Heart left ventricle (tissue), 16 donors: ENCODE results near the gene CSTB. TPM values are rescaled to one million over a fixed set of nuclear protein-coding genes. Genes with fewer than 3 reads are reported as not detected.

ENCODE experiments used
- ATAC-seq, 4 donors: fragments of 200-7000 bp; cut with Tn5 transposase; one replicate each; pipeline ENCODE4 v1.9.1; 2020 to 2022; ENCODE audit warnings: moderate library complexity in 4 of 4, mild to moderate bottlenecking in 3 of 4, moderate number of reproducible peaks in 1 of 4
- DNase-seq, 5 donors: peaks; one replicate each; pipeline ENCODE4 v3.0.0-alpha.2; 2020
- H3K27ac ChIP-seq, 12 donors: fragments of 200-600 bp; sonication (generic) in 4 of 12; one replicate each; pipeline versions ENCODE4 v1.5.0 to v1.8.0; 2016 to 2022; ENCODE audit warnings: mild to moderate bottlenecking in 2 of 12
- H3K27me3 ChIP-seq, 9 donors: fragments of 200-600 bp; sonication (generic) in 2 of 9; one replicate each; pipeline versions ENCODE4 v1.5.1 to v1.8.0; 2016 to 2022; ENCODE audit warnings: mild to moderate bottlenecking in 3 of 9
- H3K36me3 ChIP-seq, 9 donors: fragments of 200-600 bp; sonication (generic) in 2 of 9; one replicate each; pipeline versions ENCODE4 v1.5.0 to v1.8.0; 2018 to 2022; ENCODE audit warnings: mild to moderate bottlenecking in 2 of 9
- H3K4me1 ChIP-seq, 12 donors: fragments of 200-600 bp; sonication (generic) in 4 of 12; one replicate each; pipeline versions ENCODE4 v1.5.0 to v1.8.0; 2016 to 2022; ENCODE audit warnings: mild to moderate bottlenecking in 3 of 12
- H3K4me3 ChIP-seq, 12 donors: fragments of 200-600 bp; sonication (generic) in 4 of 12; one replicate each; pipeline versions ENCODE4 v1.5.0 to v1.8.0; 2017 to 2022; ENCODE audit warnings: mild to moderate bottlenecking in 9 of 12, moderate library complexity in 4 of 12
- H3K9me3 ChIP-seq, 12 donors: fragments of 200-600 bp; sonication (generic) in 4 of 12; one replicate each; pipeline versions ENCODE4 v1.5.0 to v1.8.0; 2016 to 2022; ENCODE audit warnings: mild to moderate bottlenecking in 1 of 12
- CTCF ChIP-seq, 12 donors: fragments of 200-600 bp; sonication (generic) in 4 of 12; IDR thresholded peaks; one replicate each; pipeline versions ENCODE4 v1.5.0 to v1.8.0; 2018 to 2022; ENCODE audit warnings: antibody characterized with exemption in 12 of 12, mild to moderate bottlenecking in 5 of 12
- POLR2A ChIP-seq, 2 donors: fragments of 450-650 bp; IDR thresholded peaks; one replicate each; pipeline ENCODE4 v1.6.1; 2017; ENCODE audit warnings: antibody characterized with exemption in 2 of 2, mild to moderate bottlenecking in 2 of 2, moderate library complexity in 2 of 2
- WGBS, 4 donors: extraction: QIAGEN DNeasy Blood & Tissue Kit in 2 of 4; methylation state at CpG; one replicate each; pipeline versions ENCODE4 v1.1.5 to v1.1.7; 2013 to 2018; 5-methylcytosine and 5-hydroxymethylcytosine counted together
- intact Hi-C, 10 donors: fragments of 100-400 bp; cut with DNase I; formaldehyde crosslinking; loops; one replicate each; pipeline versions ENCODE4 v1.11.1 to v1.14.2; 2022
- polyA plus RNA-seq, 2 donors: library from polyadenylated mRNA; stranded (reverse); fragments of 200-250 nt; gene quantifications; one replicate each; pipeline ENCODE4 v1.2.3, GENCODE V29; 2013
- total RNA-seq, 9 donors: library from RNA; depleted of rRNA in 2 of 9; stranded (reverse); fragments of >200 nt in 2 of 9; fragmentation: NEBNext Ultra II Directional in 3 of 9; extraction: Animal tissue kit (Norgen Biotek cat#: 25700) in 3 of 9; gene quantifications; one replicate each; pipeline versions ENCODE4 v1.1.0 to v1.2.4, GENCODE V29; 2016 to 2023
- donor health status: ischemic (EF 13 %, LVEDD 7.1; RV severe dilation, severe dysfunction).
- donor health status: healthy with polysubstance abuse.
- donor health status: DM: no; HTN: yes; CAD: no.
- donor health status: DM: no; HTN: no; CAD: no.
- donor health status: ischemic (EF 25% LVEDD 6.9; RV normal size, moderate dysfunction).
- donor health status: ischemic (EF 25% LVEDD 5.7; RV mildly dilated, moderate dysfunction).
- donor health status: healthy.
- donor health status: DM: yes; HTN: yes; CAD: no.
- donor health status: ischemic (EF 35%, LVEDD 5.7; RV mildly dilated, moderate dysfunction).
- donor health status: nonischemic (EF 11% LVEDD 7.7; RV severe dilation, severe dysfunction).
- donor health status: DM: yes; HTN: yes; CAD: no.
- donor health status: PGD.
- donor health status: ischemic (EF 29% LVEDD 5.4; RV normal size, mild dysfunction).
- donor health status: nonischemic (EF 23%, LVEDD 6.1; RV moderate dilation, normal function).

The CSTB gene
- total and polyA plus RNA-seq, 11 donors, result 7.8 to 77.0 (median 36.1) TPM

GRCh38 chr21:43790010-43790524 is 14.0 kb upstream of the CSTB start:
- DNase-seq (no peak), ATAC-seq (no peak)
- H3K36me3 ChIP-seq, result peaks cover 0 to 42% (median 31%) of the 10 kb centered on the region in 9 donors
- no peaks in the 10 kb centered on the region for H3K9me3 ChIP-seq
- WGBS, 4 donors, result 11 to 20% (median 18%) methylated on average over 13 of the region's 13 CpGs
- H3K27me3 ChIP-seq, result no peaks in the 10 kb centered on the region
- intact Hi-C loops, result loop anchor here in 1 of 10 donors (10.0 kb wide), 1 partner anchor 515 kb away; the partner anchor contains the start of gene PFKL
- H3K4me3 ChIP-seq, result peak overlapping the region; percentile 75 to 97 (median 86)
- peaks cover 0 to 20% (median 13%) of the 10 kb centered on the region in 12 donors for H3K4me1 ChIP-seq
- peak overlapping the region in 6 of 12 donors; percentile 87 to 95 (median 89) for H3K27ac ChIP-seq
- TF ChIP-seq POLR2A (IDR thresholded peaks at IDR 0.05), result no peak
- TF ChIP-seq CTCF (IDR thresholded peaks at IDR 0.05), result no peak

GRCh38 chr21:43789276-43790009 is 13.3 kb upstream of the CSTB start, which contains the start of gene RRP1:
RRP1 (plus strand) TSS chr21:43789577; CDS start chr21:43789630, 53 bp downstream.
- H3K27me3 ChIP-seq, result no peaks in the 10 kb centered on the region
- H3K9me3 ChIP-seq, result no peaks in the 10 kb centered on the region
- H3K36me3 ChIP-seq, result peaks cover 0 to 36% (median 27%) of the 10 kb centered on the region in 9 donors
- peak within 1 kb of the TSS; percentile 75 to 97 (median 86) for H3K4me3 ChIP-seq
- ATAC-seq, result peak; percentile 83 to 96 (median 96)
- H3K4me1 ChIP-seq, result peaks cover 0 to 20% (median 13%) of the 10 kb centered on the region in 12 donors
- peak; percentile 89 to 97 (median 93) for DNase-seq
- TF ChIP-seq CTCF (IDR thresholded peaks at IDR 0.05) (peak; percentile 95 to 100 (median 100)), POLR2A (IDR thresholded peaks at IDR 0.05) (peak in 1 of 2 donors; percentile 90)
- 0 to 1% (median 0%) methylated on average over 58 to 83 of the region's 83 CpGs for WGBS, 4 donors
- intact Hi-C loops, result loop anchor here in 3 of 10 donors (1.0 to 10.0 kb wide), 3 partner anchors 65 to 515 kb away; partner anchors contain the start of gene PFKL (in 1 of the 3)
- H3K27ac ChIP-seq, result peak within 1 kb of the TSS in 11 of 12 donors; percentile 65 to 95 (median 89)

- no peak for DNase-seq
- Histone ChIP-seq H3K4me3 (no peak overlapping the region), H3K4me1 (peaks cover 0 to 20% (median 13%) of the 10 kb centered on the region in 12 donors), H3K27me3 (no peaks in the 10 kb centered on the region), H3K36me3 (peaks cover 0 to 12% (median 4%) of the 10 kb centered on the region in 9 donors), H3K27ac (no peak overlapping the region), H3K9me3 (no peaks in the 10 kb centered on the region)
- intact Hi-C loops, result loop anchor here in 1 of 10 donors (10.0 kb wide), 1 partner anchor 62 kb away; no protein-coding TSS in a partner anchor
- WGBS, 4 donors, result 89 to 96% (median 94%) methylated on average over 31 to 38 of the region's 38 CpGs
- ATAC-seq, result no peak
- TF ChIP-seq POLR2A (IDR thresholded peaks at IDR 0.05) (no peak), CTCF (IDR thresholded peaks at IDR 0.05) (no peak)
Measured at GRCh38 chr21:43786807-43787440, 10.8 kb upstream of the CSTB start.
